Neural progenitor cell (in vitro differentiated cells): Measurements from ENCODE around the gene APOBEC3G.

Experiments
- CTCF ChIP-seq: fragments of 200-600 bp; sonication (generic); IDR thresholded peaks from 2 replicates; pipeline ENCODE4 v1.5.1; 2017; ENCODE audit warnings: antibody characterized with exemption, mild to moderate bottlenecking
- EZH2phosphoT487 ChIP-seq: fragments of 200-600 bp; sonication (generic); IDR thresholded peaks from 2 replicates; pipeline ENCODE4 v1.6.1; 2017; ENCODE audit warnings: antibody characterized with exemption

- TF ChIP-seq EZH2phosphoT487: no peak
- no peak for TF ChIP-seq CTCF
Measured at GRCh38 chr22:39027717-39028116, 49.4 kb upstream of the APOBEC3G start.
